Panc1 (cell line): ENCODE measurements around the gene PXMP2.

Source experiments
- CTCF ChIP-seq: fragments of 450-650 bp; IDR thresholded peaks from 2 replicates; pipeline ENCODE4 v1.5.1; 2017; ENCODE audit warnings: mild to moderate bottlenecking
- SIN3A ChIP-seq: IDR thresholded peaks from 2 replicates; pipeline ENCODE4 v1.6.1; 2012; ENCODE audit warnings: low read depth, mild to moderate bottlenecking, low read length, moderate library complexity, borderline replicate concordance; ENCODE audit not compliant: insufficient read depth

DNA sequence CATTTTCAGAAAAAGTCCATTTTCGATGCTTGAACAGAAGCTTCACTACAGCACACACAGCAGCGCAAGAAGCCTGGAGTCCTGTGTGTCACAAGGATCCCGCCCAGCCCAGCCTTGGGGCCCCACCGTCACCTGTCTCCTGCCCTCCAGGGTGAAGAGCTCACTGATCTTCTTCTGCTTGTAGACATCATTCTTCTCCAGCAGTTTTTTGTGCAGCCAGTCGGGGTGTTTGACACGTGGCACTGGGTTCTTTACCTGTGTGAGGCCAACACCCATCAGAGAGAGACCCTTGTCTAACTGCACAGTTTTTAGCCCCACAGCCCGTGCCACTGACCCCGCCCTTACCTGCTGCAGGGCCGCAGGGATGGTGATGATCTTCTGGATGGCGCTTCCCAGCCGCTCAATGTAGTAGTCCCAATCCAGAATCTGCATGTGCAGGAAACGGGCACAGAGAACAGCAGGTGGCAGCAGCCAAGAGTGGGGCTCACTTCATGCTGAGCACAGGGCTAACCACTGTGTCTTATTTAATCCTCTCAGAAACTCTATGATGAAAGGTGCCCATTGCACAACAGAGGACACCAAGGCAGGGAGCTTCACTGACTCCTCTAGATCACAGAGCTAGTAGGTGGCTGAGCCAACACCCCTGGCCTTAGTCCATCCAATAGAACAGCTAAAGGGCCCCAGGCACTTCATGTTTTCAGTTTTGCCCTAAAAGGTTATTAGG is 30.2 kb upstream of the PXMP2 start:
- TF ChIP-seq CTCF (no peak), SIN3A (no peak)
